K562 (cell line): ENCODE results near the gene FAM186B. TPM values are rescaled to one million over a fixed set of nuclear protein-coding genes. Genes with fewer than 3 reads are reported as not detected.

Experiments
- CBFB ChIP-seq: sonication (generic); formaldehyde crosslinking; IDR thresholded peaks from 2 replicates; pipeline ENCODE4 v1.4.0; 2020; ENCODE audit warnings: mild to moderate bottlenecking, missing genetic modification reagents
- CTCF ChIP-seq, 3 experiments: IDR thresholded peaks in 2 of 3; conservative IDR thresholded peaks in 1 of 3; 2 replicates each; pipeline ENCODE4 v1.5.1; 2011 to 2012; ENCODE audit warnings: low read length in 3 of 3, mild to moderate bottlenecking in 3 of 3, control low read depth in 2 of 3, improper control_type of control experiment in 1 of 3, inconsistent platforms in 1 of 3, low read depth in 1 of 3, mixed read lengths in 1 of 3, moderate library complexity in 1 of 3; ENCODE audit not compliant: insufficient read depth in 2 of 3
- FOXK2 ChIP-seq, 2 experiments: fragments of 450-650 bp; IDR thresholded peaks in 1 of 2; conservative IDR thresholded peaks in 1 of 2; 2 replicates each; pipeline ENCODE4 v1.6.1; 2016; ENCODE audit warnings: low read depth in 2 of 2, mild to moderate bottlenecking in 1 of 2
- GABPB1 ChIP-seq: sonication (generic); formaldehyde crosslinking; IDR thresholded peaks from 2 replicates; pipeline ENCODE4 v1.8.0; 2022; ENCODE audit warnings: mild to moderate bottlenecking, missing genetic modification reagents
- NFATC3 ChIP-seq: fragments of 450-650 bp; IDR thresholded peaks from 2 replicates; pipeline ENCODE4 v1.6.1; 2017; ENCODE audit warnings: mild to moderate bottlenecking
- PKNOX1 ChIP-seq: fragments of 450-650 bp; IDR thresholded peaks from 2 replicates; pipeline ENCODE4 v1.6.1; 2016
- POLR2G ChIP-seq: fragments of 200-400 bp; formaldehyde crosslinking; IDR thresholded peaks from 2 replicates; pipeline ENCODE4 v1.6.1; 2017; ENCODE audit warnings: low read depth, mild to moderate bottlenecking, antibody characterized with exemption, low read length, moderate library complexity
- RAD21 ChIP-seq, 2 experiments: fragments of 250-450 bp in 1 of 2; fragments of 450-650 bp in 1 of 2; sonication (Bioruptor Pico) in 1 of 2; formaldehyde crosslinking in 1 of 2; IDR thresholded peaks in 1 of 2; conservative IDR thresholded peaks in 1 of 2; 2 replicates each; pipeline versions ENCODE4 v1.4.0 to v1.8.0; 2020 to 2022; ENCODE audit warnings: mild to moderate bottlenecking in 2 of 2, moderate library complexity in 1 of 2
- REST ChIP-seq, 2 experiments: fragments of 450-650 bp; formaldehyde crosslinking in 1 of 2; IDR thresholded peaks; 2 replicates each; pipeline versions ENCODE4 v1.4.0 to v1.6.1; 2014 to 2020; ENCODE audit warnings: mild to moderate bottlenecking in 2 of 2, borderline replicate concordance in 1 of 2, low read depth in 1 of 2
- SIN3A ChIP-seq, 2 experiments: fragments of 150-350 bp in 1 of 2; IDR thresholded peaks; 2 replicates each; pipeline ENCODE4 v1.6.1; 2011 to 2016; ENCODE audit warnings: borderline replicate concordance in 2 of 2, low read depth in 2 of 2, low read length in 2 of 2, mild to moderate bottlenecking in 2 of 2, moderate library complexity in 2 of 2; ENCODE audit not compliant: control insufficient read depth in 1 of 2
- TAF7 ChIP-seq: fragments of 450-650 bp; IDR thresholded peaks from 2 replicates; pipeline ENCODE4 v1.6.1; 2016; ENCODE audit warnings: missing genetic modification characterization, missing compliant biosample characterization
- ZNF316 ChIP-seq: fragments of 450-650 bp; IDR thresholded peaks from 2 replicates; pipeline ENCODE4 v1.6.1; 2016
- ZNF449 ChIP-seq: fragments of 250-450 bp; sonication (Bioruptor Pico); IDR thresholded peaks from 2 replicates; pipeline ENCODE4 v1.8.0; 2022; ENCODE audit warnings: moderate library complexity, mild to moderate bottlenecking, inconsistent platforms
- polyA plus RNA-seq, 8 experiments: library from polyadenylated mRNA; depleted of rRNA in 4 of 8; stranded (reverse) in 5 of 8; unstranded in 3 of 8; fragments of >200 nt; fragmentation: Nextera tagmentation in 2 of 8; fragmentation: Illumina TruSeq in 1 of 8; extraction: Ambion mirVana in 2 of 8; extraction: Trizol in 1 of 8; gene quantifications; 2 replicates each; pipeline versions ENCODE4 v1.2.1 to v1.2.3, GENCODE V29; 2011 to 2014; ENCODE audit warnings: inconsistent platforms in 1 of 8, missing spikeins in 1 of 8
- total RNA-seq, 7 experiments: library from RNA; depleted of rRNA in 6 of 7; stranded (reverse); fragments of >200 nt in 6 of 7; fragmentation: Illumina TruSeq in 2 of 7; extraction: Trizol in 2 of 7; gene quantifications; 2 replicates each; pipeline versions ENCODE4 v1.2.1 to v1.2.3, GENCODE V29; 2011 to 2021; ENCODE audit warnings: low replicate concordance in 1 of 7

The FAM186B gene
- total and polyA plus RNA-seq, 9 of the 15 experiments (the other 6 are each of a cell fraction or from before 2014, with no cell fraction given), result 0.07 to 0.42 (median 0.15) TPM

GRCh38 chr12:49636979-49637755 is 31.7 kb upstream of the FAM186B start (continued):
- TF ChIP-seq PKNOX1 (peak; percentile 46; the same call in 1 of the 2 replicates), REST (IDR thresholded peaks at IDR 0.05; ENCODE audit: borderline replicate concordance) (peak; percentile 52), REST (CRISPR knock-in tag; IDR thresholded peaks at IDR 0.05; ENCODE audit: low read depth) (no peak), ZNF316 (peak; percentile 5; the same call in 1 of the 2 replicates), GABPB1 (CRISPR knock-in tag) (peak; percentile 51; the same call in 1 of the 2 replicates), POLR2G (0 out of 2 replicates have a peak, but pooled peaks have one; percentile 16), SIN3A (IDR thresholded peaks at IDR 0.05; ENCODE audit: borderline replicate concordance in 2 of 2, control insufficient read depth in 1 of 2, low read depth in 2 of 2, low read length in 2 of 2) (no peak), TAF7 (no peak), NFATC3 (no peak), FOXK2 (conservative IDR thresholded peaks at IDR 0.05 in 1 of 2, IDR thresholded peaks at IDR 0.05 in 1 of 2; ENCODE audit: low read depth in 2 of 2) (peak; percentile 80 to 83), ZNF449 (CRISPR knock-in tag) (no peak), CTCF (IDR thresholded peaks at IDR 0.05 in 2 of 3, conservative IDR thresholded peaks at IDR 0.05 in 1 of 3; ENCODE audit: insufficient read depth in 2 of 3, low read depth in 1 of 3, low read length in 3 of 3) (peak; percentile 81 to 82 (median 82)), RAD21 (CRISPR knock-in tag; conservative IDR thresholded peaks at IDR 0.05 in 1 of 2, IDR thresholded peaks at IDR 0.05 in 1 of 2) (peak; percentile 50 to 84), CBFB (CRISPR knock-in tag) (0 out of 2 replicates have a peak, but pooled peaks have one; percentile 17)
